ENCODE data around the gene SCAPER.

SCAPER gene

GRCh38 chr15:76939715-76940114 lies 34.6 kb upstream of the SCAPER start:
- H3K27ac ChIP-seq (replicated peaks): no peak overlapping the region
- no peak overlapping the region for H3K4me3 ChIP-seq (replicated peaks; ENCODE audit: insufficient read depth, low read length)
- TF ChIP-seq GABPA (IDR thresholded peaks at IDR 0.05; ENCODE audit: low read depth) (no peak), REST (IDR thresholded peaks at IDR 0.05; ENCODE audit: insufficient replicate concordance, low read depth) (no peak), POLR2AphosphoS5 (IDR thresholded peaks at IDR 0.05; ENCODE audit: low read depth) (no peak), SPI1 (IDR thresholded peaks at IDR 0.05; ENCODE audit: borderline replicate concordance, low read depth) (no peak)
- TF ChIP-seq, protein P1, sequence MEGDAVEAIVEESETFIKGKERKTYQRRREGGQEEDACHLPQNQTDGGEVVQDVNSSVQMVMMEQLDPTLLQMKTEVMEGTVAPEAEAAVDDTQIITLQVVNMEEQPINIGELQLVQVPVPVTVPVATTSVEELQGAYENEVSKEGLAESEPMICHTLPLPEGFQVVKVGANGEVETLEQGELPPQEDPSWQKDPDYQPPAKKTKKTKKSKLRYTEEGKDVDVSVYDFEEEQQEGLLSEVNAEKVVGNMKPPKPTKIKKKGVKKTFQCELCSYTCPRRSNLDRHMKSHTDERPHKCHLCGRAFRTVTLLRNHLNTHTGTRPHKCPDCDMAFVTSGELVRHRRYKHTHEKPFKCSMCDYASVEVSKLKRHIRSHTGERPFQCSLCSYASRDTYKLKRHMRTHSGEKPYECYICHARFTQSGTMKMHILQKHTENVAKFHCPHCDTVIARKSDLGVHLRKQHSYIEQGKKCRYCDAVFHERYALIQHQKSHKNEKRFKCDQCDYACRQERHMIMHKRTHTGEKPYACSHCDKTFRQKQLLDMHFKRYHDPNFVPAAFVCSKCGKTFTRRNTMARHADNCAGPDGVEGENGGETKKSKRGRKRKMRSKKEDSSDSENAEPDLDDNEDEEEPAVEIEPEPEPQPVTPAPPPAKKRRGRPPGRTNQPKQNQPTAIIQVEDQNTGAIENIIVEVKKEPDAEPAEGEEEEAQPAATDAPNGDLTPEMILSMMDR (IDR thresholded peaks at IDR 0.05; ENCODE audit: insufficient read depth, low read length): no peak
- no peak for DNase-seq (ENCODE audit: low read depth in 1 of 2, low spot score in 1 of 2)
- H3K27me3 ChIP-seq (ENCODE audit: insufficient read depth, poor library complexity, severe bottlenecking): no peaks in the 10 kb centered on the region

- no peak for TF ChIP-seq GABPA (IDR thresholded peaks at IDR 0.05; ENCODE audit: low read depth)
- TF ChIP-seq, protein P1 (IDR thresholded peaks at IDR 0.05; ENCODE audit: insufficient read depth, low read length): no peak
- TF ChIP-seq REST (IDR thresholded peaks at IDR 0.05; ENCODE audit: insufficient replicate concordance, low read depth): no peak
- no peak for TF ChIP-seq POLR2AphosphoS5 (IDR thresholded peaks at IDR 0.05; ENCODE audit: low read depth)
- no peak for TF ChIP-seq SPI1 (IDR thresholded peaks at IDR 0.05; ENCODE audit: borderline replicate concordance, low read depth)
- H3K27ac ChIP-seq (replicated peaks): no peak overlapping the region
- no peak overlapping the region for H3K4me3 ChIP-seq (replicated peaks; ENCODE audit: insufficient read depth, low read length)
- no peak for DNase-seq (ENCODE audit: low read depth in 1 of 2, low spot score in 1 of 2)
- H3K27me3 ChIP-seq (ENCODE audit: insufficient read depth, poor library complexity, severe bottlenecking): no peaks in the 10 kb centered on the region
Observed at GRCh38 chr15:76938752-76939151, 33.6 kb upstream of the SCAPER start.

GRCh38 chr15:76936671-76937070 lies 31.5 kb upstream of the SCAPER start:
- no peaks in the 10 kb centered on the region for H3K27me3 ChIP-seq (ENCODE audit: insufficient read depth, poor library complexity, severe bottlenecking)
- DNase-seq (ENCODE audit: low read depth in 1 of 2, low spot score in 1 of 2): peak in 1 of 2 experiments; percentile 26
- H3K27ac ChIP-seq (replicated peaks): no peak overlapping the region
- TF ChIP-seq, protein P1 (IDR thresholded peaks at IDR 0.05; ENCODE audit: insufficient read depth, low read length): no peak
- TF ChIP-seq REST (IDR thresholded peaks at IDR 0.05; ENCODE audit: insufficient replicate concordance, low read depth) (no peak), GABPA (IDR thresholded peaks at IDR 0.05; ENCODE audit: low read depth) (no peak), SPI1 (IDR thresholded peaks at IDR 0.05; ENCODE audit: borderline replicate concordance, low read depth) (no peak), POLR2AphosphoS5 (IDR thresholded peaks at IDR 0.05; ENCODE audit: low read depth) (no peak)
- H3K4me3 ChIP-seq (replicated peaks; ENCODE audit: insufficient read depth, low read length): no peak overlapping the region

All from HL-60 (cell line).